Activated naive CD8-positive, alpha-beta T cell treated with anti-CD3 and anti-CD28 coated beads, Interleukin-2, amount 50 U/mL, for 24 hours (primary cell): Measurements from ENCODE around the gene CARD11.

Experiments used
- ATAC-seq: fragments of 150-1000 bp; cut with Tn5 transposase; one replicate; pipeline ENCODE4 v1.10.0; 2021
- DNase-seq: peaks from one replicate; pipeline ENCODE4 v3.0.0; 2021
- H3K27ac Mint-ChIP-seq: one replicate; pipeline ENCODE4 v1.8.0; 2021; ENCODE audit warnings: mild to moderate bottlenecking, mixed read lengths
- H3K27me3 Mint-ChIP-seq: one replicate; pipeline ENCODE4 v1.8.0; 2021; ENCODE audit warnings: mixed read lengths
- H3K36me3 Mint-ChIP-seq: one replicate; pipeline ENCODE4 v1.8.0; 2021; ENCODE audit warnings: low read depth, mixed read lengths
- H3K4me1 Mint-ChIP-seq: one replicate; pipeline ENCODE4 v1.8.0; 2021; ENCODE audit warnings: mixed read lengths
- H3K4me3 Mint-ChIP-seq: one replicate; pipeline ENCODE4 v1.8.0; 2021; ENCODE audit warnings: mild to moderate bottlenecking, moderate library complexity, mixed read lengths
- H3K9me3 Mint-ChIP-seq: one replicate; pipeline ENCODE4 v1.8.0; 2021; ENCODE audit warnings: mixed read lengths

The CARD11 gene

GRCh38 chr7:3043544-3044371 is at the start of gene CARD11:
TSS of gene CARD11 (minus strand) at chr7:3043867. CDS start at chr7:2958506, 85,361 bp downstream.
- Mint-ChIP-seq H3K9me3 (peaks cover 3% of the 10 kb centered on the region), H3K27ac (peak within 1 kb of the TSS; percentile 93), H3K4me3 (peak within 1 kb of the TSS; percentile 95), H3K36me3 (peaks cover 25% of the 10 kb centered on the region), H3K27me3 (no peaks in the 10 kb centered on the region), H3K4me1 (peaks cover 42% of the 10 kb centered on the region)
- DNase-seq (peak; percentile 60), ATAC-seq (peak; percentile 50)

- Mint-ChIP-seq H3K27me3 (no peaks in the 10 kb centered on the region), H3K9me3 (no peaks in the 10 kb centered on the region), H3K36me3 (no peaks in the 10 kb centered on the region), H3K4me3 (no peak overlapping the region), H3K4me1 (peaks cover 70% of the 10 kb centered on the region), H3K27ac (peak overlapping the region; percentile 69)
- peak; percentile 77 for DNase-seq
- peak; percentile 86 for ATAC-seq
Measured at GRCh38 chr7:3092468-3092867, 48.8 kb upstream of the CARD11 start.

- Mint-ChIP-seq H3K4me3 (no peak overlapping the region), H3K9me3 (no peaks in the 10 kb centered on the region), H3K36me3 (no peaks in the 10 kb centered on the region), H3K27ac (peak overlapping the region; percentile 69), H3K27me3 (no peaks in the 10 kb centered on the region), H3K4me1 (peaks cover 64% of the 10 kb centered on the region)
- DNase-seq (no peak), ATAC-seq (no peak)
Measured at GRCh38 chr7:3091631-3092030, 48.0 kb upstream of the CARD11 start.

- ATAC-seq (no peak), DNase-seq (peak; percentile 26)
- H3K4me3 Mint-ChIP-seq, result no peak overlapping the region
- H3K9me3 Mint-ChIP-seq, result no peaks in the 10 kb centered on the region
- peaks cover 44% of the 10 kb centered on the region for H3K4me1 Mint-ChIP-seq
- H3K36me3 Mint-ChIP-seq, result no peaks in the 10 kb centered on the region
- H3K27me3 Mint-ChIP-seq, result no peaks in the 10 kb centered on the region
- H3K27ac Mint-ChIP-seq, result no peak overlapping the region
Measured at GRCh38 chr7:3089493-3089892, 45.8 kb upstream of the CARD11 start.

- no peak overlapping the region for H3K4me3 Mint-ChIP-seq
- no peaks in the 10 kb centered on the region for H3K9me3 Mint-ChIP-seq
- no peak for DNase-seq
- H3K36me3 Mint-ChIP-seq, result no peaks in the 10 kb centered on the region
- no peaks in the 10 kb centered on the region for H3K27me3 Mint-ChIP-seq
- ATAC-seq, result no peak
- no peak overlapping the region for H3K27ac Mint-ChIP-seq
- H3K4me1 Mint-ChIP-seq, result peaks cover 23% of the 10 kb centered on the region
Measured at GRCh38 chr7:3087243-3087755, 43.6 kb upstream of the CARD11 start.

GRCh38 chr7:3083350-3083749 is 39.7 kb upstream of the CARD11 start:
- Mint-ChIP-seq H3K27ac (no peak overlapping the region), H3K27me3 (no peaks in the 10 kb centered on the region), H3K4me1 (no peaks in the 10 kb centered on the region), H3K9me3 (no peaks in the 10 kb centered on the region), H3K4me3 (no peak overlapping the region), H3K36me3 (no peaks in the 10 kb centered on the region)
- no peak for ATAC-seq
- DNase-seq, result no peak

DNA sequence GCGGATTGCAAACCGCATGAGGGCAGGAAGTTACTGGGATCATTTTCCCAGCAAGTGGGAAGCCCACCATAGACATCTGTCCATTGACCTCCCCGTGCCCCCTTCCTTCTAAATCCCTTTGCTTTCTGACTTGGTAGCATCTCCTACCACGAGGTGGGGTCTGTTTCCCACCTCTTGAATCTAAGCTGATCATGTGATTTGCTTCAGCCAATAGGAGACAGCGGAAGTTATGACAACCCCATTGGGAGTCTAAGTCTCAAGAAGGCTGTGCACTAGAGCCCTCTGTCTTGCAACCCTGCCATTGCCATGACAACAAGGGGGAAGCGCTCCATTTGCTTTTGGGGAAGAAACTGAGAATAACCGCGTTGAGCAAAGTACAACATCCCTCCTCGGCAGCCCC is 39.2 kb upstream of the CARD11 start:
- H3K4me3 Mint-ChIP-seq, result no peak overlapping the region
- H3K27ac Mint-ChIP-seq, result no peak overlapping the region
- no peaks in the 10 kb centered on the region for H3K36me3 Mint-ChIP-seq
- H3K27me3 Mint-ChIP-seq, result no peaks in the 10 kb centered on the region
- H3K9me3 Mint-ChIP-seq, result no peaks in the 10 kb centered on the region
- H3K4me1 Mint-ChIP-seq, result no peaks in the 10 kb centered on the region
- DNase-seq (no peak), ATAC-seq (no peak)

DNA sequence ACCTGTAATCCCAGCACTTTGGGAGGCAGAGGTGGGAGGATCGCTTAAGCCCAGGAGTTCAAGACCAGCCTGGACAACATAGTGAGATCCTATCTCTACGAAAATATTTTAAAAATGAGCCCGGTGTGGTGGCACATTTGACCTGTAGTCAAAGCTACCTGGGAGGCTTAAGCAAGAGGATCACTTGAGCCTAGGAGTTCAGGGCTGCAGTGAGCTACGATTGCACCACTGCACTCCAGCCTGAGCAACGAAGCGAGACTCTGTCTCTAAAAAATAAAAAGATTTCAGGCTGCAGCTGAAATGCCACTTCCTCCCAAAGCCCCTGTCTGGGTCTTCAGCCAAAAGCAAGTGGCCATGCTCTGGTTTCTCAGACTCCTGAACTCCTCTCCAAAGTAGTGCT is 38.7 kb upstream of the CARD11 start:
- H3K27ac Mint-ChIP-seq, result no peak overlapping the region
- no peaks in the 10 kb centered on the region for H3K4me1 Mint-ChIP-seq
- no peak for DNase-seq
- H3K27me3 Mint-ChIP-seq, result no peaks in the 10 kb centered on the region
- no peak overlapping the region for H3K4me3 Mint-ChIP-seq
- ATAC-seq, result no peak
- no peaks in the 10 kb centered on the region for H3K9me3 Mint-ChIP-seq
- H3K36me3 Mint-ChIP-seq, result no peaks in the 10 kb centered on the region

DNA sequence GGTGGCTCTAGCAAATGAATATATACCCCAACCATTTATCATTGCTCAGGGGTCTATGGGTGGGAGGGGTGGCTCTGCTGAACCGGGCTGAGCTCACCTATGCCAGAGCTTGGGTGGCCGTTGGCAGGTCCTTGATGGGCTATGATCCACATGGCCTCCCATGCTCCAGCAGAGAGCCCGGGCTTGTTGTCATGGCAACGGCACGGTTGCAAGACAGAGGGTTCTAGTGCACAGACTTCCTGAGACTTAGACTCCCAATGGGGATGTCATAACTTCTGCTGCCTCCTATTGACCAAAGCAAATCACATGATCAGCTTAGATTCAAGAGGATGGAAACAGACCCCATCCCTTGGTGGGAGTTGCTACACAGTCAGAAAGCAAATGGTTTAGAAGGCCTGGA is 36.4 kb upstream of the CARD11 start:
- ATAC-seq (no peak), DNase-seq (no peak)
- Mint-ChIP-seq H3K27ac (no peak overlapping the region), H3K36me3 (no peaks in the 10 kb centered on the region), H3K27me3 (no peaks in the 10 kb centered on the region), H3K4me1 (peaks cover 2% of the 10 kb centered on the region), H3K4me3 (peak overlapping the region; percentile 14), H3K9me3 (peaks cover 5% of the 10 kb centered on the region)

DNA sequence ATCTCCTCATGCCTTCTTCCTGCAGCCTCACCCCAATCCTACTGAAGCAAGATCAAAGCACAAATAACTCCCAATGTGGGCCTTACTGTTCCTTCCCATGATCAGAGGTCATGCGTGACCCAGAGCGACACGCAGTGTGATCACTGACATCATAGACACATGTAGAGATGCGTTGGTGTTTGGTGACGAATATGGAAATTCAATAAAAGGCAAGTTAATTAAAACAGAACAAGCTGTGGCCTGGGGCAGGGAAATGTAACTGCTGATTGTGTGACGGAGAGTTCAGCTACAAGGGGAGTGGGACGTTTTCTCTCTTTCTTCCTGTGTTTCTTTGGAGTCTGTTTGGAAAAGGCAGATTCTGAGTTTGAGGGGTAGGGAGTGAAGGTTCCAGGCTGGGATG is 34.8 kb upstream of the CARD11 start:
- ATAC-seq, result no peak
- no peaks in the 10 kb centered on the region for H3K36me3 Mint-ChIP-seq
- no peak for DNase-seq
- H3K9me3 Mint-ChIP-seq, result peaks cover 5% of the 10 kb centered on the region
- H3K4me1 Mint-ChIP-seq, result peaks cover 13% of the 10 kb centered on the region
- H3K27ac Mint-ChIP-seq, result no peak overlapping the region
- H3K27me3 Mint-ChIP-seq, result no peaks in the 10 kb centered on the region
- H3K4me3 Mint-ChIP-seq, result no peak overlapping the region

- H3K27ac Mint-ChIP-seq, result no peak overlapping the region
- H3K27me3 Mint-ChIP-seq, result no peaks in the 10 kb centered on the region
- DNase-seq, result no peak
- H3K36me3 Mint-ChIP-seq, result no peaks in the 10 kb centered on the region
- peaks cover 5% of the 10 kb centered on the region for H3K9me3 Mint-ChIP-seq
- no peak overlapping the region for H3K4me3 Mint-ChIP-seq
- H3K4me1 Mint-ChIP-seq, result peaks cover 15% of the 10 kb centered on the region
- ATAC-seq, result no peak
Measured at GRCh38 chr7:3076700-3077099, 33.0 kb upstream of the CARD11 start.

DNA sequence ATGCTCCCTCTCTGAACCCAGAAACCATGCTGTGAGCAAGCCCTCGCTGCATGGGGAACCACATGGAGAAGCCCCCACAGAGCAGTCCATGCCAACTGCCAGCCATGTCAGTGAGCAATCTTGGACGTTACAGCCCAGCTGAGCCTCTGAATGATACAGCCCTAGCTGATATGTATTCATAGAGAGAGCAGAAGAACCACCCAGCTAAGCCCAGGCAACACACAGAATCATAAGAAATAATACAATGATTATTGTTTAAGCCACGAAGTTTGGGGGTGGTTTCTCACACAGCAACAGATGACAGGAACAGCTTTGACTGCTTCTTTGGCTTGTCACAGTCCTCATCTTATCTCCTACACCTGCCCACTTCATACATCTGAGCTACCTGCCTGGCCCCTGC is 32.5 kb upstream of the CARD11 start:
- Mint-ChIP-seq H3K27ac (no peak overlapping the region), H3K27me3 (no peaks in the 10 kb centered on the region), H3K4me1 (peaks cover 15% of the 10 kb centered on the region), H3K9me3 (peaks cover 9% of the 10 kb centered on the region), H3K36me3 (peaks cover 3% of the 10 kb centered on the region), H3K4me3 (no peak overlapping the region)
- DNase-seq (no peak), ATAC-seq (no peak)

DNA sequence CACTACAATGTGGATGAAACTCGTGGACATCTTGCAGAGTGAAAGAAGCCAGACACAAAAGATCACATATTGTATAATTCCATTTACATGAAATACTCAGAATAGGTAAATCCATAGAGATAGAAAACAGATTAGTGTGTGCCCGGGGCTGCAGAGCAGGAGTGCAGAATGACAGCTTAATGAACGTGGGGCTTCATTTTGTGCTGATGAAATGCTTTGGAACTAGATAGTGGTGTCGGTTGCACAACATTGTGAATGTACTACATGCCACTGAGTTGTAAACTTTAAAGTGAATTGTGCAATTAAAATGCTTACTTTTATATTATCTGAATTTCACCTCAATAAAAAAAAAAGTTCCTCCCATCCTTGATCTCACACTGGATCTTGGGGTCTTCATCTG is 31.8 kb upstream of the CARD11 start:
- DNase-seq, result no peak
- no peaks in the 10 kb centered on the region for H3K27me3 Mint-ChIP-seq
- H3K27ac Mint-ChIP-seq, result no peak overlapping the region
- peaks cover 3% of the 10 kb centered on the region for H3K36me3 Mint-ChIP-seq
- H3K9me3 Mint-ChIP-seq, result peaks cover 16% of the 10 kb centered on the region
- ATAC-seq, result no peak
- H3K4me3 Mint-ChIP-seq, result no peak overlapping the region
- H3K4me1 Mint-ChIP-seq, result peaks cover 15% of the 10 kb centered on the region

DNA sequence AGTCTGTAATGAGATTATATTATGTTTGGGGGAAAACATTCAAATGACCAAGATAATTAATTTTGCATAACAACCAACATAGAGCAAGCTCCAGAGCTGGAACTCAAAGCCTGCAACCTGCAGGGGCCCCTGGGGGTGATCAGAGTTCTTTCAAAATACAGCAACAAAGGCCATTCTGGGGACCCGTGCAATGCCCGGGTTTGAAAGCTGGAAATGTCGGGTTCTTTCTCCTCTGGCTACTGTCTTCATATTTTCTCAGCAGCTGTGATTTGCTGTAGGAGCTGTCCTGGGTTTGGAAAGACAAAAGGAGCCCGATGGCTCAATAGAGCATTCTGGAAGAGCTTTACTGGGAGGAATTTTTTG is 30.8 kb upstream of the CARD11 start:
- DNase-seq, result no peak
- H3K4me1 Mint-ChIP-seq, result peaks cover 25% of the 10 kb centered on the region
- peaks cover 23% of the 10 kb centered on the region for H3K9me3 Mint-ChIP-seq
- H3K27ac Mint-ChIP-seq, result no peak overlapping the region
- H3K4me3 Mint-ChIP-seq, result no peak overlapping the region
- no peak for ATAC-seq
- no peaks in the 10 kb centered on the region for H3K27me3 Mint-ChIP-seq
- H3K36me3 Mint-ChIP-seq, result peaks cover 3% of the 10 kb centered on the region

- peaks cover 30% of the 10 kb centered on the region for H3K4me1 Mint-ChIP-seq
Measured at GRCh38 chr7:3073763-3074458, 30.2 kb upstream of the CARD11 start.

More at GRCh38 chr7:3073763-3074458, 30.2 kb upstream of the CARD11 start:
- no peak for ATAC-seq
- Mint-ChIP-seq H3K36me3 (peaks cover 3% of the 10 kb centered on the region), H3K9me3 (peaks cover 23% of the 10 kb centered on the region), H3K27me3 (no peaks in the 10 kb centered on the region), H3K27ac (no peak overlapping the region), H3K4me3 (no peak overlapping the region)
- DNase-seq, result no peak
